PC-3 (cell line): ENCODE results near the gene DMC1. TPM values are rescaled to one million over a fixed set of nuclear protein-coding genes. Genes with fewer than 3 reads are reported as not detected.

Experiments
- ATAC-seq: fragments of 200-7000 bp; cut with Tn5 transposase; 2 replicates; pipeline ENCODE4 v1.9.1; 2020; ENCODE audit warnings: mild to moderate bottlenecking, moderate library complexity
- BruUV-seq: library from RNA; stranded (reverse); fragments of 400-500 nt; replicated peaks from 2 replicates; lab custom pipeline; 2021; lab: Mats Ljungman, UMichigan
- CTCF ChIA-PET: fragments of 300-600 bp; sonication (Branson Sonifier 250); formaldehyde crosslinking; loops from one replicate; lab custom pipeline; 2022; ENCODE audit warnings: antibody characterized with exemption; lab: Charles Lee
- POLR2A ChIA-PET: fragments of 300-600 bp; sonication (Branson Sonifier 250); formaldehyde crosslinking; loops from one replicate; lab custom pipeline; 2022; ENCODE audit warnings: antibody characterized with exemption; ENCODE audit not compliant: unreplicated experiment; lab: Charles Lee
- DNase-seq: peaks from one replicate; pipeline ENCODE4 v3.0.0-alpha.2; 2015
- H2AFZ ChIP-seq: fragments of 300-600 bp; sonication (generic); 2 replicates; pipeline ENCODE4 v1.6.0; 2016; ENCODE audit warnings: antibody characterized with exemption, low read length
- H3F3A ChIP-seq: fragments of 300-600 bp; sonication (generic); one replicate; pipeline ENCODE4 v1.6.0; 2017; ENCODE audit warnings: antibody characterized with exemption, low read length, control low read depth, mild to moderate bottlenecking; ENCODE audit not compliant: unreplicated experiment
- H3K27ac ChIP-seq: fragments of 300-600 bp; sonication (generic); 2 replicates; pipeline ENCODE4 v1.5.1; 2016; ENCODE audit warnings: mild to moderate bottlenecking, low read length
- H3K27me3 ChIP-seq: fragments of 300-600 bp; sonication (generic); 2 replicates; pipeline ENCODE4 v1.6.1; 2016; ENCODE audit warnings: low read length, mixed read lengths
- H3K36me3 ChIP-seq: fragments of 300-600 bp; sonication (generic); 2 replicates; pipeline ENCODE4 v1.6.1; 2016; ENCODE audit warnings: low read depth, mixed run types, low read length, mixed read lengths
- H3K4me1 ChIP-seq: fragments of 300-600 bp; sonication (generic); 2 replicates; pipeline ENCODE4 v1.5.1; 2016; ENCODE audit warnings: low read length; ENCODE audit not compliant: insufficient read depth
- H3K4me2 ChIP-seq: fragments of 300-600 bp; sonication (generic); 2 replicates; pipeline ENCODE4 v1.6.0; 2016; ENCODE audit warnings: low read length
- H3K4me3 ChIP-seq: fragments of 300-600 bp; sonication (generic); 2 replicates; pipeline ENCODE4 v1.5.1; 2016; ENCODE audit warnings: mild to moderate bottlenecking, low read length, mixed read lengths
- H3K79me2 ChIP-seq: fragments of 300-600 bp; sonication (generic); 2 replicates; pipeline ENCODE4 v1.6.1; 2017; ENCODE audit warnings: low read length, mixed read lengths
- H3K9ac ChIP-seq: fragments of 300-600 bp; sonication (generic); 2 replicates; pipeline ENCODE4 v1.6.0; 2016; ENCODE audit warnings: mild to moderate bottlenecking, low read length
- H3K9me2 ChIP-seq: fragments of 300-600 bp; sonication (generic); replicated peaks from 2 replicates; pipeline ENCODE4 v1.6.1; 2016; ENCODE audit warnings: mixed run types, low read length, mixed read lengths
- H3K9me3 ChIP-seq: fragments of 300-600 bp; sonication (generic); 2 replicates; pipeline ENCODE4 v1.6.1; 2016; ENCODE audit warnings: low read length, mixed read lengths
- H4K20me1 ChIP-seq: fragments of 300-600 bp; sonication (generic); 2 replicates; pipeline ENCODE4 v1.6.1; 2016; ENCODE audit warnings: low read length, mixed read lengths
- EZH2 ChIP-seq: fragments of 300-600 bp; sonication (generic); IDR thresholded peaks from one replicate; pipeline ENCODE4 v1.6.1; 2017; ENCODE audit warnings: antibody characterized with exemption, mild to moderate bottlenecking, low read length; ENCODE audit not compliant: unreplicated experiment
- EZH2phosphoT487 ChIP-seq: fragments of 300-600 bp; sonication (generic); IDR thresholded peaks from 2 replicates; pipeline ENCODE4 v1.6.1; 2018; ENCODE audit warnings: mild to moderate bottlenecking, antibody characterized with exemption, low read length, borderline replicate concordance
- intact Hi-C: fragments of 100-400 bp; cut with micrococcal nuclease; formaldehyde crosslinking; loops from 2 replicates; pipeline ENCODE4 v1.9.0; 2023
- total RNA-seq: library from RNA; depleted of rRNA; stranded (reverse); fragments of >200 nt; gene quantifications from 2 replicates; pipeline ENCODE4 v1.2.3, GENCODE V29; 2014
- TF ChIP-seq, protein P1 (sequence below): fragments of 300-600 bp; sonication (generic); conservative IDR thresholded peaks from 2 replicates; pipeline ENCODE4 v1.5.1; 2017; ENCODE audit warnings: antibody characterized with exemption, low read depth, mild to moderate bottlenecking, low read length

DMC1 gene
- total RNA-seq, 1 experiment from 2014 or later, result not detected

DNA sequence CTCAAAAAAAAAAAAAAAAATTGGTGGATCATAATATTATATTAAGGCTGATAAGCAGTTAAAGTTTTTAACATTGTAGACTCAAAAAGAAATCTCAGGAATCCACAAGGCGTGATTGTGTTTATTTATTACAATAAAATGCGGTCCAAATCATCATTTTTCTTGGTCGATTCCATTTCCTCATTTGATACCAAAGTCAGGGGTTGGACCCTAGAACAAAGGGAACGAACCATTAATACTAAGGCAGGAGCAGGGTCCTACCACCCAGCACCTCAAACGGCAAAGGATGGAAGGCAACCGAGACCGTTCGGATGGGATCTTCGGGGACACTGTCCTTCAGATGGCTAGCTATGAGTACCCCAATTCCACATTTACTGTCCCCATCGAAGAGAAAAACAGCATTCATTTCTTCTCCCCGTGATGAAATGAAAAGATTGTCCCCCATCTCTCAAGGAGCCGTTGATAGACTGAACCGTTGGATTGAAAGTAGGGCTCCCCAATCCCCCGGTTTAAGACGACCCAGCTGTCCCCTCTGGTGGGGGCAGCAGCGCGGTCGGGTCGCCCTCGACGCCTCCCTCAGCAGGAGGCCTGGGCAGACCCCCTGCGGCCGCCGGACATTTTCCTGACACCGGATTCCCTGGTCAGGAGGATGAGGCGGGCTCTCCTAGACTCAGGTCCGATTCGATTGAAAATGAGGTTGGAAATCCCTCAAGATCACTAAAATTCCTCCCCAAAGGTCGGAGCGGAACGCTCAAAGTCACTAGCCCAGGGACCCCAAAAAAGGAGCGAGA, 607 bp downstream of the DMC1 start:
- Histone ChIP-seq H4K20me1 (no peaks in the 10 kb centered on the region), H3K9ac (no peak overlapping the region), H3K9me3 (no peaks in the 10 kb centered on the region), H3K36me3 (no peaks in the 10 kb centered on the region), H3K4me2 (peak overlapping the region; percentile 65), H3K27me3 (no peaks in the 10 kb centered on the region), H3K4me3 (peak overlapping the region; percentile 40; the same call in 1 of the 2 replicates), H3F3A (no peaks in the 10 kb centered on the region), H3K79me2 (no peaks in the 10 kb centered on the region), H2AFZ (peak overlapping the region; percentile 73; the same call in 1 of the 2 replicates), H3K27ac (no peak overlapping the region), H3K9me2 (no peaks in the 10 kb centered on the region), H3K4me1 (peaks cover 9% of the 10 kb centered on the region)
- intact Hi-C loops, result no loop called here
- no peak for ATAC-seq
- no peak for DNase-seq
- BruUV-seq, result no TSS peak
- POLR2A ChIA-PET, result no interaction called here
- TF ChIP-seq EZH2, result no peak
- TF ChIP-seq, protein P1, sequence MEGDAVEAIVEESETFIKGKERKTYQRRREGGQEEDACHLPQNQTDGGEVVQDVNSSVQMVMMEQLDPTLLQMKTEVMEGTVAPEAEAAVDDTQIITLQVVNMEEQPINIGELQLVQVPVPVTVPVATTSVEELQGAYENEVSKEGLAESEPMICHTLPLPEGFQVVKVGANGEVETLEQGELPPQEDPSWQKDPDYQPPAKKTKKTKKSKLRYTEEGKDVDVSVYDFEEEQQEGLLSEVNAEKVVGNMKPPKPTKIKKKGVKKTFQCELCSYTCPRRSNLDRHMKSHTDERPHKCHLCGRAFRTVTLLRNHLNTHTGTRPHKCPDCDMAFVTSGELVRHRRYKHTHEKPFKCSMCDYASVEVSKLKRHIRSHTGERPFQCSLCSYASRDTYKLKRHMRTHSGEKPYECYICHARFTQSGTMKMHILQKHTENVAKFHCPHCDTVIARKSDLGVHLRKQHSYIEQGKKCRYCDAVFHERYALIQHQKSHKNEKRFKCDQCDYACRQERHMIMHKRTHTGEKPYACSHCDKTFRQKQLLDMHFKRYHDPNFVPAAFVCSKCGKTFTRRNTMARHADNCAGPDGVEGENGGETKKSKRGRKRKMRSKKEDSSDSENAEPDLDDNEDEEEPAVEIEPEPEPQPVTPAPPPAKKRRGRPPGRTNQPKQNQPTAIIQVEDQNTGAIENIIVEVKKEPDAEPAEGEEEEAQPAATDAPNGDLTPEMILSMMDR, result no peak
- no peak for TF ChIP-seq EZH2phosphoT487
- CTCF ChIA-PET, result no interaction called here

DNA sequence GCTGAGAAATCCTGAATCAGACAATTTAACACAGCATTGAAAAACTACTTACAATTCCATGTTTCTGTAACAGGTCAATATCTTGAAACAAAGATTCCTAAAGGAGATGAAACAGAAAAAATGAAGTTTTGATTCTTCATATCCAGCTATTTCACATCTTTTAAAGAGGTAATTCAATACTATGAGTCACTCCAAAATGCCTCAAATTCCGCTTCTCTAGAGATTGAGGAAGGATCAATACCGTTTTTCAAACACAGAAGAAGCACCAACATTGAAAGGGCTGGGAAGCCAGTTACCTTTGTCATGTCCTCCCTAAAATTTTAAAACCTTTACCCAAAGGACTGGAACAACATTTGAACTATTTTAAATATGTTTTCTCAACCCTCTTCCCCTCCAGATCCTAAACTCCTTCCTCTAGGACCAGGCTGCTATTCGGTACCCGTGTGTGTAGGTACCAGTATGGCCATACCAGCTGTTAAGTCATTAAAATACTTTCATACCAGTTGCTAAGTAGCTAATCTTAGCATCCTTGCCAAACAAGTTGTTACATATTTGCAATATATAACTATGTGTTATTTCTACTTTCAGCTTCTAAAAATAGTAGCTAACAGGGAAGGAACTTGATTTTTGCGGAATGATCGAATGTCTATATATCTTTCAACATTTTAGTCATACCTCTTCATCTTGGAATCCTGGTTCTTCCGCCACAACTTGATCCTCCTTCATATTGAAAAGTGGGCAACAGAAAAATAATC, 2.3 kb downstream of the DMC1 start:
- no peaks in the 10 kb centered on the region for H3K36me3 ChIP-seq
- no peaks in the 10 kb centered on the region for H3K9me3 ChIP-seq
- H2AFZ ChIP-seq, result no peak overlapping the region
- TF ChIP-seq, protein P1, result no peak
- no peak for DNase-seq
- H3K27me3 ChIP-seq, result no peaks in the 10 kb centered on the region
- BruUV-seq, result no TSS peak
- H3F3A ChIP-seq, result no peaks in the 10 kb centered on the region
- no peak overlapping the region for H3K27ac ChIP-seq
- POLR2A ChIA-PET, result no interaction called here
- ATAC-seq, result no peak
- CTCF ChIA-PET, result no interaction called here
- H4K20me1 ChIP-seq, result no peaks in the 10 kb centered on the region
- H3K4me1 ChIP-seq, result peaks cover 9% of the 10 kb centered on the region
- no peak overlapping the region for H3K4me3 ChIP-seq
- H3K9me2 ChIP-seq, result no peaks in the 10 kb centered on the region
- no peak overlapping the region for H3K4me2 ChIP-seq
- H3K9ac ChIP-seq, result no peak overlapping the region
- no peaks in the 10 kb centered on the region for H3K79me2 ChIP-seq
- intact Hi-C loops, result no loop called here
